Right lobe of liver (tissue), 6 donors: Measurements from ENCODE around the gene SLC35C1. TPM values are rescaled to one million over a fixed set of nuclear protein-coding genes. Genes with fewer than 3 reads are reported as not detected.

Experiments used
- ATAC-seq, 4 donors: fragments of 200-7000 bp; cut with Tn5 transposase; one replicate each; pipeline ENCODE4 v1.9.1; 2020; ENCODE audit warnings: mild to moderate bottlenecking in 4 of 4, moderate library complexity in 4 of 4
- DNase-seq, 3 donors: peaks; one replicate each; pipeline ENCODE4 v3.0.0-alpha.2; 2020
- H3K27ac ChIP-seq, 3 donors: fragments of 200-600 bp; one replicate each; pipeline ENCODE4 v1.8.0; 2022
- H3K27me3 ChIP-seq, 2 donors: fragments of 200-600 bp; one replicate each; pipeline ENCODE4 v1.8.0; 2022
- H3K36me3 ChIP-seq, 4 donors: fragments of 200-600 bp; sonication (generic) in 1 of 4; one replicate each; pipeline versions ENCODE4 v1.5.1 to v1.8.0; 2017 to 2022; ENCODE audit warnings: control low read depth in 1 of 4
- H3K4me1 ChIP-seq, 4 donors: fragments of 200-600 bp; sonication (generic) in 1 of 4; one replicate each; pipeline versions ENCODE4 v1.5.1 to v1.8.0; 2017 to 2022; ENCODE audit warnings: control low read depth in 1 of 4
- H3K4me3 ChIP-seq, 3 donors: fragments of 200-600 bp; one replicate each; pipeline ENCODE4 v1.8.0; 2022
- H3K9me3 ChIP-seq, 4 donors: fragments of 200-600 bp; sonication (generic) in 1 of 4; one replicate each; pipeline versions ENCODE4 v1.5.1 to v1.8.0; 2017 to 2022; ENCODE audit warnings: control low read depth in 1 of 4
- CTCF ChIP-seq, 4 donors: fragments of 200-600 bp in 3 of 4; fragments of 450-650 bp in 1 of 4; IDR thresholded peaks; one replicate each; pipeline versions ENCODE4 v1.5.1 to v1.8.0; 2016 to 2022; ENCODE audit warnings: antibody characterized with exemption in 4 of 4, mild to moderate bottlenecking in 2 of 4
- POLR2A ChIP-seq: fragments of 450-650 bp; IDR thresholded peaks from one replicate; pipeline ENCODE4 v1.6.1; 2017; ENCODE audit warnings: antibody characterized with exemption, mild to moderate bottlenecking
- WGBS: methylation state at CpG from one replicate; pipeline ENCODE4 v1.1.6; 2018; ENCODE audit warnings: low coverage, low lambda C conversion rate; ENCODE audit not compliant: insufficient coverage; ENCODE audit errors: missing lambda C conversion rate; 5-methylcytosine and 5-hydroxymethylcytosine counted together
- intact Hi-C, 2 donors: fragments of 100-400 bp; cut with DNase I; formaldehyde crosslinking; loops; one replicate each; pipeline versions ENCODE4 v1.11.2 to v1.14.1; 2022
- total RNA-seq, 6 experiments: library from RNA; depleted of rRNA in 2 of 6; stranded (reverse); fragments of >200 nt in 2 of 6; fragmentation: NEBNext Ultra II Directional in 3 of 6; extraction: Animal tissue kit (Norgen Biotek cat#: 25700) in 3 of 6; gene quantifications; one replicate each; pipeline versions ENCODE4 v1.1.0 to v1.2.4, GENCODE V29; 2016 to 2023
- donor health status: DM: no; HTN: yes; CAD: no.
- donor health status: DM: no; HTN: no; CAD: no.
- donor health status: DM: no; HTN: no; CAD: no.
- donor health status: DM: no; HTN: yes; CAD: no.
- donor health status: DM: no; HTN: yes; CAD: no.

The SLC35C1 gene
- total RNA-seq, 6 experiments from 2014 or later, result 11.6 to 134 (median 83.9) TPM

- H3K4me3 ChIP-seq, result no peak overlapping the region
- no peak for ATAC-seq
- H3K4me1 ChIP-seq, result peaks cover 0 to 23% (median 9%) of the 10 kb centered on the region in 4 donors
- H3K27ac ChIP-seq, result no peak overlapping the region
- intact Hi-C loops, result no loop called here
- no peaks in the 10 kb centered on the region for H3K27me3 ChIP-seq
- 77% methylated on average over 9 of the region's 11 CpGs for whole genome bisulfite sequencing
- TF ChIP-seq POLR2A (no peak), CTCF (IDR thresholded peaks at IDR 0.05) (no peak)
- DNase-seq, result peak in 1 of 3 donors; percentile 24
- H3K9me3 ChIP-seq, result no peaks in the 10 kb centered on the region
- no peaks in the 10 kb centered on the region for H3K36me3 ChIP-seq
Observed at GRCh38 chr11:45772986-45773785, 31.8 kb upstream of the SLC35C1 start.

- H3K27ac ChIP-seq, result no peak overlapping the region
- DNase-seq, result peak in 1 of 3 donors; percentile 34
- 83% methylated on average over 5 of the region's 12 CpGs for WGBS
Observed at GRCh38 chr11:45773786-45774655, 30.9 kb upstream of the SLC35C1 start.

GRCh38 chr11:45774786-45775185 is 30.2 kb upstream of the SLC35C1 start:
- no peak for ATAC-seq

More at GRCh38 chr11:45773786-45774655, 30.9 kb upstream of the SLC35C1 start:
- Histone ChIP-seq H3K27me3 (no peaks in the 10 kb centered on the region), H3K4me1 (peaks cover 0 to 26% (median 9%) of the 10 kb centered on the region in 4 donors), H3K9me3 (no peaks in the 10 kb centered on the region), H3K36me3 (no peaks in the 10 kb centered on the region), H3K4me3 (no peak overlapping the region)
- TF ChIP-seq CTCF (IDR thresholded peaks at IDR 0.05) (no peak), POLR2A (no peak)
- no peak for ATAC-seq
- intact Hi-C loops, result no loop called here

More at GRCh38 chr11:45774786-45775185, 30.2 kb upstream of the SLC35C1 start:
- intact Hi-C loops, result no loop called here
- Histone ChIP-seq H3K4me3 (no peak overlapping the region), H3K4me1 (peaks cover 0 to 26% (median 9%) of the 10 kb centered on the region in 4 donors), H3K27me3 (no peaks in the 10 kb centered on the region), H3K36me3 (no peaks in the 10 kb centered on the region), H3K9me3 (no peaks in the 10 kb centered on the region), H3K27ac (no peak overlapping the region)
- no CpG with 5 or more reads among the region's 4 CpGs for WGBS
- peak in 1 of 3 donors; percentile 29 for DNase-seq
- TF ChIP-seq POLR2A (no peak), CTCF (IDR thresholded peaks at IDR 0.05) (no peak)
